HCT116 (cell line): ENCODE data around the gene UBE2G2. TPM values are rescaled to one million over a fixed set of nuclear protein-coding genes. Genes with fewer than 3 reads are reported as not detected.

Experiments used
- ATAC-seq: fragments of 200-7000 bp; cut with Tn5 transposase; 2 replicates; pipeline ENCODE4 v1.9.1; 2020; ENCODE audit warnings: mild to moderate bottlenecking, moderate library complexity
- BruUV-seq: library from RNA; stranded (reverse); fragments of 400-500 nt; replicated peaks from 2 replicates; lab custom pipeline; 2021; lab: Mats Ljungman, UMichigan
- CTCF ChIA-PET: fragments of 300-600 bp; sonication (Branson Sonifier 250); formaldehyde crosslinking; loops from one replicate; lab custom pipeline; 2021; ENCODE audit warnings: antibody characterized with exemption; lab: Charles Lee
- POLR2A ChIA-PET: fragments of 300-600, 350-600 bp; sonication (Branson Sonifier 250); formaldehyde crosslinking; loops from one replicate; lab custom pipeline; 2021; ENCODE audit warnings: antibody characterized with exemption; lab: Charles Lee
- RAD21 ChIA-PET, 2 experiments: fragments of 300-600 bp; sonication (Branson Sonifier 250); formaldehyde crosslinking; loops; one replicate each; lab custom pipeline; 2023; ENCODE audit warnings: low total read pairs in 2 of 2; ENCODE audit not compliant: uncharacterized antibody in 2 of 2, unreplicated experiment in 2 of 2, low non-redundant PET in 1 of 2; lab: Charles Lee
- DNase-seq: peaks from one replicate; pipeline ENCODE4 v3.0.0-alpha.2; 2010; ENCODE audit warnings: low read depth, low spot score
- H2AFZ ChIP-seq: fragments of 200-600 bp; shearing (Covaris generic), sonication (generic); 2 replicates; pipeline ENCODE4 v1.6.1; 2017; ENCODE audit warnings: low read depth, mixed run types, mixed read lengths, antibody characterized with exemption, low read length; ENCODE audit not compliant: poor library complexity, severe bottlenecking
- H3K27ac ChIP-seq: 2 replicates; pipeline ENCODE4 v1.5.1; 2012; ENCODE audit warnings: low read depth, low read length
- H3K27me3 ChIP-seq: fragments of 200-600 bp; sonication (generic); 2 replicates; pipeline ENCODE4 v1.6.1; 2016; ENCODE audit warnings: mixed run types, low read length, mixed read lengths; ENCODE audit not compliant: insufficient read depth
- H3K36me3 ChIP-seq, 2 experiments: fragments of 200-500 bp in 1 of 2; fragments of 200-600 bp in 1 of 2; sonication (Bioruptor generic) in 1 of 2; sonication (generic) in 1 of 2; 2 replicates each; pipeline versions ENCODE4 v1.5.1 to v1.6.1; 2014 to 2016; ENCODE audit warnings: low read length in 2 of 2, inconsistent platforms in 1 of 2, mixed read lengths in 1 of 2, mixed run types in 1 of 2; ENCODE audit not compliant: insufficient read depth in 2 of 2, control insufficient read depth in 1 of 2
- H3K4me1 ChIP-seq, 2 experiments: fragments of 200-600 bp in 1 of 2; sonication (generic) in 1 of 2; 2 replicates each; pipeline versions ENCODE4 v1.5.1 to v1.6.1; 2012 to 2017; ENCODE audit warnings: low read length in 2 of 2, inconsistent platforms in 1 of 2, mild to moderate bottlenecking in 1 of 2, mixed read lengths in 1 of 2, mixed run types in 1 of 2, moderate library complexity in 1 of 2; ENCODE audit not compliant: insufficient read depth in 2 of 2, control insufficient read depth in 1 of 2
- H3K4me2 ChIP-seq: fragments of 200-600 bp; sonication (generic); 2 replicates; pipeline ENCODE4 v1.6.1; 2017; ENCODE audit warnings: mixed run types, low read length, mixed read lengths
- H3K4me3 ChIP-seq, 2 experiments: fragments of 200-600 bp in 1 of 2; sonication (generic) in 1 of 2; replicated peaks in 1 of 2; 2 replicates each; pipeline ENCODE4 v1.5.1; 2011 to 2016; ENCODE audit warnings: low read length in 2 of 2, control low read depth in 1 of 2, low read depth in 1 of 2, mild to moderate bottlenecking in 1 of 2, mixed read lengths in 1 of 2, mixed run types in 1 of 2
- H3K79me2 ChIP-seq: fragments of 200-600 bp; sonication (generic); 2 replicates; pipeline ENCODE4 v1.6.1; 2017; ENCODE audit warnings: mild to moderate bottlenecking, mixed run types, low read length, moderate library complexity, mixed read lengths; ENCODE audit not compliant: insufficient read depth
- H3K9ac ChIP-seq: fragments of 200-600 bp; sonication (generic); 2 replicates; pipeline ENCODE4 v1.6.1; 2016; ENCODE audit warnings: low read length, mixed read lengths
- H3K9me2 ChIP-seq: fragments of 200-600 bp; sonication (generic), shearing (Covaris generic); 2 replicates; pipeline ENCODE4 v1.6.1; 2017; ENCODE audit warnings: mixed run types, mild to moderate bottlenecking, moderate library complexity; ENCODE audit not compliant: insufficient read depth
- H3K9me3 ChIP-seq, 2 experiments: fragments of 200-500 bp in 1 of 2; fragments of 200-600 bp in 1 of 2; sonication (Bioruptor generic) in 1 of 2; sonication (generic) in 1 of 2; 2 replicates each; pipeline ENCODE4 v1.6.1; 2014 to 2017; ENCODE audit warnings: low read length in 2 of 2, mixed read lengths in 2 of 2, inconsistent platforms in 1 of 2, low read depth in 1 of 2, mild to moderate bottlenecking in 1 of 2, mixed run types in 1 of 2, moderate library complexity in 1 of 2; ENCODE audit not compliant: control insufficient read depth in 1 of 2, insufficient read depth in 1 of 2
- H4K20me1 ChIP-seq: fragments of 200-600 bp; sonication (generic), shearing (Covaris generic); 2 replicates; pipeline ENCODE4 v1.6.1; 2017; ENCODE audit warnings: mixed run types, mild to moderate bottlenecking, moderate library complexity; ENCODE audit not compliant: insufficient read depth
- ATF3 ChIP-seq: IDR thresholded peaks from 2 replicates; pipeline ENCODE4 v1.6.1; 2012
- CBX3 ChIP-seq: IDR thresholded peaks from 2 replicates; pipeline ENCODE4 v1.6.1; 2012; ENCODE audit warnings: low read depth
- CEBPB ChIP-seq: IDR thresholded peaks from 2 replicates; pipeline ENCODE4 v1.6.1; 2012; ENCODE audit warnings: low read depth
- EGR1 ChIP-seq: IDR thresholded peaks from 2 replicates; pipeline ENCODE4 v1.6.1; 2012; ENCODE audit warnings: low read depth
- ELF1 ChIP-seq: IDR thresholded peaks from 2 replicates; pipeline ENCODE4 v1.6.1; 2012; ENCODE audit warnings: low read depth, borderline replicate concordance
- EZH2 ChIP-seq: fragments of 200-600 bp; sonication (generic); IDR thresholded peaks from 2 replicates; pipeline ENCODE4 v1.6.1; 2017; ENCODE audit warnings: antibody characterized with exemption, mixed run types
- EZH2phosphoT487 ChIP-seq: fragments of 200-600 bp; IDR thresholded peaks from 2 replicates; pipeline ENCODE4 v1.6.1; 2018; ENCODE audit warnings: antibody characterized with exemption, borderline replicate concordance
- JUND ChIP-seq: IDR thresholded peaks from 2 replicates; pipeline ENCODE4 v1.6.1; 2012
- POLR2A ChIP-seq: IDR thresholded peaks from 2 replicates; pipeline ENCODE4 v1.7.0; 2011; ENCODE audit warnings: borderline replicate concordance; ENCODE audit not compliant: insufficient read depth, insufficient read length; ENCODE audit errors: extremely low read depth
- POLR2AphosphoS5 ChIP-seq: IDR thresholded peaks from 2 replicates; pipeline ENCODE4 v1.6.1; 2011; ENCODE audit warnings: mild to moderate bottlenecking, low read depth, low read length, moderate library complexity
- RAD21 ChIP-seq: IDR thresholded peaks from 2 replicates; pipeline ENCODE4 v1.6.1; 2012; ENCODE audit warnings: low read depth, mild to moderate bottlenecking
- SRF ChIP-seq: IDR thresholded peaks from 2 replicates; pipeline ENCODE4 v1.6.1; 2012; ENCODE audit warnings: low read depth
- YY1 ChIP-seq: IDR thresholded peaks from 2 replicates; pipeline ENCODE4 v1.6.1; 2011; ENCODE audit warnings: low read length, low read depth, moderate library complexity, mild to moderate bottlenecking; ENCODE audit not compliant: insufficient replicate concordance; ENCODE audit errors: extremely low read depth
- ZFX ChIP-seq: fragments of 450-650 bp; IDR thresholded peaks from 2 replicates; pipeline ENCODE4 v1.6.1; 2017
- intact Hi-C: fragments of 100-400 bp; cut with micrococcal nuclease; formaldehyde crosslinking; loops from 2 replicates; pipeline ENCODE4 v1.10.0; 2022
- total RNA-seq: library from RNA; stranded (reverse); gene quantifications from one replicate; pipeline ENCODE4 v1.2.1, GENCODE V29; 2021; ENCODE audit not compliant: unreplicated experiment
- TF ChIP-seq, protein P1 (sequence below): IDR thresholded peaks from 2 replicates; pipeline ENCODE4 v1.6.1; 2011; ENCODE audit warnings: mild to moderate bottlenecking, low read length, moderate library complexity; ENCODE audit not compliant: insufficient replicate concordance; ENCODE audit errors: extremely low read depth
- TF ChIP-seq, protein P2 (sequence below), 3 experiments: fragments of 200-600 bp in 1 of 3; sonication (generic) in 1 of 3; IDR thresholded peaks in 2 of 3; conservative IDR thresholded peaks in 1 of 3; 2 replicates each; pipeline ENCODE4 v1.5.1; 2012 to 2017; ENCODE audit warnings: low read depth in 2 of 3, low read length in 2 of 3, antibody characterized with exemption in 1 of 3, borderline replicate concordance in 1 of 3, control low read depth in 1 of 3, mild to moderate bottlenecking in 1 of 3, mixed read lengths in 1 of 3, mixed run types in 1 of 3, moderate library complexity in 1 of 3; ENCODE audit not compliant: insufficient read depth in 1 of 3
- TF ChIP-seq, protein P3 (sequence below): IDR thresholded peaks from 2 replicates; pipeline ENCODE4 v1.6.1; 2012
- TF ChIP-seq, protein P4 (sequence below): IDR thresholded peaks from 2 replicates; pipeline ENCODE4 v1.6.1; 2012; ENCODE audit warnings: low read depth

UBE2G2 gene
- total RNA-seq, 1 experiment from 2014 or later, result 86.5 TPM

DNA sequence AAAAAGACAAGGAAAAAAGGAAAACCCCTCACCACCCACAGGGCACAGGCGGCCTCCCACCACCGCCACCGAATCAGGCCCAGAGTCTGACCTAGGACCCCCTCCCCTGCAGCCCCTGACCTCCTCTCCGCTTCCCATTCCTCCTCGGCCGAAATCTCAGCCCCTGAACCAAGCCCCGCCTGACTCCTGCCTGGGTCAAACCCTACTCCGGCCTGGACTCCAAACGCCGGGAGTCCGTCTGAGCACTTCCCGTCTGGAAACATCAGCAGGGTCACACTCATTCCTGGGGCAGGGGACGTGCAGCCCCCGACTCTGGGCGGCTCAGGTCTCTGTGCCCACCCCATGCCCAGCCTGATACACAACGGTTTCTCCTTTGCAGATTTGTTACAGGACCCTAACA, 42.6 kb upstream of the UBE2G2 start (continued):
- TF ChIP-seq, protein P1, sequence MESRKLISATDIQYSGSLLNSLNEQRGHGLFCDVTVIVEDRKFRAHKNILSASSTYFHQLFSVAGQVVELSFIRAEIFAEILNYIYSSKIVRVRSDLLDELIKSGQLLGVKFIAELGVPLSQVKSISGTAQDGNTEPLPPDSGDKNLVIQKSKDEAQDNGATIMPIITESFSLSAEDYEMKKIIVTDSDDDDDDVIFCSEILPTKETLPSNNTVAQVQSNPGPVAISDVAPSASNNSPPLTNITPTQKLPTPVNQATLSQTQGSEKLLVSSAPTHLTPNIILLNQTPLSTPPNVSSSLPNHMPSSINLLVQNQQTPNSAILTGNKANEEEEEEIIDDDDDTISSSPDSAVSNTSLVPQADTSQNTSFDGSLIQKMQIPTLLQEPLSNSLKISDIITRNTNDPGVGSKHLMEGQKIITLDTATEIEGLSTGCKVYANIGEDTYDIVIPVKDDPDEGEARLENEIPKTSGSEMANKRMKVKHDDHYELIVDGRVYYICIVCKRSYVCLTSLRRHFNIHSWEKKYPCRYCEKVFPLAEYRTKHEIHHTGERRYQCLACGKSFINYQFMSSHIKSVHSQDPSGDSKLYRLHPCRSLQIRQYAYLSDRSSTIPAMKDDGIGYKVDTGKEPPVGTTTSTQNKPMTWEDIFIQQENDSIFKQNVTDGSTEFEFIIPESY, result no peak
- TF ChIP-seq ZFX, result no peak
- no peak for TF ChIP-seq SRF
- no peak for TF ChIP-seq EGR1

DNA sequence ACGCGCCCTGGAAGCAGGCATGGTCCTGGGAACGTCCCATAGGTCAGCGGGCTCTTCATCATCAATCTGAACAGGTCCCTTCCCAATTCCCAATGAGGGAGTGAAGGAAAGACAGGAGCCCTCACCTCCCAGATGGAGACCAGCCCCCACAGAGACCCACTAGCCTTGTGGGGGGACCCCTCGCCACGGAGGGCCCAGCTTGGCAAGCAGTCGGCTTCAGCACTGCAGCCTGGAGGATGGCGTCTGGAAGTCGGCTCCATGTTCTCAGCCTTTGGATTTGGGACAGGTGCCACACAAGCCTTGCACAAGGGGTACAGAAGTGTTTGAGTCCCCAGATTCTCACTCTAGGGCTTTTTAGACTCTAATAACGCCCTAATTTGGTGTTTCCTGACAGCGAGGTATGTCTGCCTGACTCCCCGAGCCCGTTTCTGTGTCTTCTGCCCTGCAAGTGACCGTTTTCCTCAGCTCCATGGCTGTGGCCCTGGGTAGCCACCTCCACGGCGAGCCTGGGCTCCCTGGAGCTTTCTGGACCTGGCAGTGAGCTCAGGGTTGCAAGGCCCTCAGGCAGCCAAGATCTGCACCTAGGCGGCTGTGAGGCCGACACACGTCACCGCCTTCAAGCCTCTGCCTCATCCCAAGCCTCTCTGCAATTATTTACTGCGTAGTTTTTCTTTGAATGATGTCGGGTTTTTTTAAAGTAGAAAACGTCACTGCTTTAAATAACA, 41.3 kb upstream of the UBE2G2 start:
- Histone ChIP-seq H3K79me2 (no peaks in the 10 kb centered on the region), H3K27ac (no peak overlapping the region), H3K9ac (no peak overlapping the region), H3K9me3 (no peaks in the 10 kb centered on the region), H3K27me3 (no peaks in the 10 kb centered on the region), H3K4me3 (no peak overlapping the region), H3K4me1 (peaks cover 10 to 17% of the 10 kb centered on the region in 2 experiments; a peak in 3 of 4 replicates), H3K36me3 (no peaks in the 10 kb centered on the region), H3K9me2 (no peaks in the 10 kb centered on the region), H3K4me2 (no peak overlapping the region), H4K20me1 (no peaks in the 10 kb centered on the region), H2AFZ (no peak overlapping the region)
- no peak for ATAC-seq
- POLR2A ChIA-PET, result no interaction called here
- intact Hi-C loops, result no loop called here
- CTCF ChIA-PET, result no interaction called here
- RAD21 ChIA-PET, result no interaction called here
- BruUV-seq, result no TSS peak
- no peak for DNase-seq
- TF ChIP-seq EZH2 (no peak), EZH2phosphoT487 (no peak), JUND (no peak), ELF1 (no peak), ZFX (no peak), CBX3 (no peak), YY1 (no peak), ATF3 (no peak), CEBPB (no peak), RAD21 (no peak), POLR2A (no peak), POLR2AphosphoS5 (no peak)
- TF ChIP-seq, protein P2, sequence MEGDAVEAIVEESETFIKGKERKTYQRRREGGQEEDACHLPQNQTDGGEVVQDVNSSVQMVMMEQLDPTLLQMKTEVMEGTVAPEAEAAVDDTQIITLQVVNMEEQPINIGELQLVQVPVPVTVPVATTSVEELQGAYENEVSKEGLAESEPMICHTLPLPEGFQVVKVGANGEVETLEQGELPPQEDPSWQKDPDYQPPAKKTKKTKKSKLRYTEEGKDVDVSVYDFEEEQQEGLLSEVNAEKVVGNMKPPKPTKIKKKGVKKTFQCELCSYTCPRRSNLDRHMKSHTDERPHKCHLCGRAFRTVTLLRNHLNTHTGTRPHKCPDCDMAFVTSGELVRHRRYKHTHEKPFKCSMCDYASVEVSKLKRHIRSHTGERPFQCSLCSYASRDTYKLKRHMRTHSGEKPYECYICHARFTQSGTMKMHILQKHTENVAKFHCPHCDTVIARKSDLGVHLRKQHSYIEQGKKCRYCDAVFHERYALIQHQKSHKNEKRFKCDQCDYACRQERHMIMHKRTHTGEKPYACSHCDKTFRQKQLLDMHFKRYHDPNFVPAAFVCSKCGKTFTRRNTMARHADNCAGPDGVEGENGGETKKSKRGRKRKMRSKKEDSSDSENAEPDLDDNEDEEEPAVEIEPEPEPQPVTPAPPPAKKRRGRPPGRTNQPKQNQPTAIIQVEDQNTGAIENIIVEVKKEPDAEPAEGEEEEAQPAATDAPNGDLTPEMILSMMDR (IDR thresholded peaks at IDR 0.05 in 2 of 3, conservative IDR thresholded peaks at IDR 0.05 in 1 of 3; ENCODE audit: borderline replicate concordance in 1 of 3, insufficient read depth in 1 of 3, low read depth in 2 of 3, low read length in 2 of 3), result no peak
- TF ChIP-seq, protein P3, sequence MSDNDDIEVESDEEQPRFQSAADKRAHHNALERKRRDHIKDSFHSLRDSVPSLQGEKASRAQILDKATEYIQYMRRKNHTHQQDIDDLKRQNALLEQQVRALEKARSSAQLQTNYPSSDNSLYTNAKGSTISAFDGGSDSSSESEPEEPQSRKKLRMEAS, result no peak
- TF ChIP-seq, protein P4, sequence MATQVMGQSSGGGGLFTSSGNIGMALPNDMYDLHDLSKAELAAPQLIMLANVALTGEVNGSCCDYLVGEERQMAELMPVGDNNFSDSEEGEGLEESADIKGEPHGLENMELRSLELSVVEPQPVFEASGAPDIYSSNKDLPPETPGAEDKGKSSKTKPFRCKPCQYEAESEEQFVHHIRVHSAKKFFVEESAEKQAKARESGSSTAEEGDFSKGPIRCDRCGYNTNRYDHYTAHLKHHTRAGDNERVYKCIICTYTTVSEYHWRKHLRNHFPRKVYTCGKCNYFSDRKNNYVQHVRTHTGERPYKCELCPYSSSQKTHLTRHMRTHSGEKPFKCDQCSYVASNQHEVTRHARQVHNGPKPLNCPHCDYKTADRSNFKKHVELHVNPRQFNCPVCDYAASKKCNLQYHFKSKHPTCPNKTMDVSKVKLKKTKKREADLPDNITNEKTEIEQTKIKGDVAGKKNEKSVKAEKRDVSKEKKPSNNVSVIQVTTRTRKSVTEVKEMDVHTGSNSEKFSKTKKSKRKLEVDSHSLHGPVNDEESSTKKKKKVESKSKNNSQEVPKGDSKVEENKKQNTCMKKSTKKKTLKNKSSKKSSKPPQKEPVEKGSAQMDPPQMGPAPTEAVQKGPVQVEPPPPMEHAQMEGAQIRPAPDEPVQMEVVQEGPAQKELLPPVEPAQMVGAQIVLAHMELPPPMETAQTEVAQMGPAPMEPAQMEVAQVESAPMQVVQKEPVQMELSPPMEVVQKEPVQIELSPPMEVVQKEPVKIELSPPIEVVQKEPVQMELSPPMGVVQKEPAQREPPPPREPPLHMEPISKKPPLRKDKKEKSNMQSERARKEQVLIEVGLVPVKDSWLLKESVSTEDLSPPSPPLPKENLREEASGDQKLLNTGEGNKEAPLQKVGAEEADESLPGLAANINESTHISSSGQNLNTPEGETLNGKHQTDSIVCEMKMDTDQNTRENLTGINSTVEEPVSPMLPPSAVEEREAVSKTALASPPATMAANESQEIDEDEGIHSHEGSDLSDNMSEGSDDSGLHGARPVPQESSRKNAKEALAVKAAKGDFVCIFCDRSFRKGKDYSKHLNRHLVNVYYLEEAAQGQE, result no peak
